ENCODE measurements around the gene EMX1. TPM values are rescaled to one million over a fixed set of nuclear protein-coding genes. Genes with fewer than 3 reads are reported as not detected.

The EMX1 gene
- total and polyA plus RNA-seq, 2 of the 13 experiments (the other 11 are each of a cell fraction or from before 2014, with no cell fraction given) = 0.62 to 4.9 TPM

DNA sequence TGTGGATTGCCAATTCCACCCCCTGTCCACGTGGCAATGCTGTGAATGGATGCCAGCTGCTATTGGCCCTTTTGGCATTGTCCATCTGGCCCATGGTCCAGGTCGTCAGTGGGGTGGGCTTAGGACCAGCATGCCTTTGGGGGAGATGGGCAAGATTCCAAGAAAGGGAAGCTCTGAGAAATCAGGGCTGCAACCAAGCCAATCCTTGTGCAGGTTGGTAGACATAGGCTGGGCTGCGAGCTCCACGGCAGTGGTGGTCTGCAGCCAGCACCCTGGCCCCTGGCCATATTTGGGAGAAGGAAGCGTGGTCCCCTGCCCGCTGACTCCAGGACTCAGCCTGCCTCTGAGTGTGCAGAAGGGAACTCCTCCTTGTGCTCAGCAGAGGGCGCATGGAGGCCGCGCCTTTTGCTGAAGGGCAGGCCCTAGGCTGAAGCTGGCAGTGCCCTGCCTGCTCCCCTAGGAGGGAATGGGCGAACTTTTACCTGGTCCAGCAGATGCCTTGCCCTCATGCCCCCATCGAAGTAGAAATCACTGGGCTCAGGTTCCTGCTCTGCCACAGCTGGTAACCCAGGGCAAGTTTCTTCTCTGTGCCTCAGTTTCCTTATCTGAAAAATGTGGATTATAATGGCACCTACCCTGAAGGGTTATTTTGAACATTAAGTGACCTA, 24.7 kb upstream of the EMX1 start (continued):
- TF ChIP-seq, protein P1, sequence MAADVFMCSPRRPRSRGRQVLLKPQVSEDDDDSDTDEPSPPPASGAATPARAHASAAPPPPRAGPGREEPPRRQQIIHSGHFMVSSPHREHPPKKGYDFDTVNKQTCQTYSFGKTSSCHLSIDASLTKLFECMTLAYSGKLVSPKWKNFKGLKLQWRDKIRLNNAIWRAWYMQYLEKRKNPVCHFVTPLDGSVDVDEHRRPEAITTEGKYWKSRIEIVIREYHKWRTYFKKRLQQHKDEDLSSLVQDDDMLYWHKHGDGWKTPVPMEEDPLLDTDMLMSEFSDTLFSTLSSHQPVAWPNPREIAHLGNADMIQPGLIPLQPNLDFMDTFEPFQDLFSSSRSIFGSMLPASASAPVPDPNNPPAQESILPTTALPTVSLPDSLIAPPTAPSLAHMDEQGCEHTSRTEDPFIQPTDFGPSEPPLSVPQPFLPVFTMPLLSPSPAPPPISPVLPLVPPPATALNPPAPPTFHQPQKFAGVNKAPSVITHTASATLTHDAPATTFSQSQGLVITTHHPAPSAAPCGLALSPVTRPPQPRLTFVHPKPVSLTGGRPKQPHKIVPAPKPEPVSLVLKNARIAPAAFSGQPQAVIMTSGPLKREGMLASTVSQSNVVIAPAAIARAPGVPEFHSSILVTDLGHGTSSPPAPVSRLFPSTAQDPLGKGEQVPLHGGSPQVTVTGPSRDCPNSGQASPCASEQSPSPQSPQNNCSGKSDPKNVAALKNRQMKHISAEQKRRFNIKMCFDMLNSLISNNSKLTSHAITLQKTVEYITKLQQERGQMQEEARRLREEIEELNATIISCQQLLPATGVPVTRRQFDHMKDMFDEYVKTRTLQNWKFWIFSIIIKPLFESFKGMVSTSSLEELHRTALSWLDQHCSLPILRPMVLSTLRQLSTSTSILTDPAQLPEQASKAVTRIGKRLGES (CRISPR knock-in tag; IDR thresholded peaks at IDR 0.05; ENCODE audit: borderline replicate concordance) = no peak
- TF ChIP-seq NR2F1 (CRISPR knock-in tag; IDR thresholded peaks at IDR 0.05) = no peak
- TF ChIP-seq CCDC6 (CRISPR knock-in tag; IDR thresholded peaks at IDR 0.05) = no peak
- TF ChIP-seq REL (CRISPR knock-in tag; conservative IDR thresholded peaks at IDR 0.05) = no peak
- TF ChIP-seq DPF2 (CRISPR knock-in tag; IDR thresholded peaks at IDR 0.05; ENCODE audit: borderline replicate concordance, low read depth) = no peak
- TF ChIP-seq, protein P2, sequence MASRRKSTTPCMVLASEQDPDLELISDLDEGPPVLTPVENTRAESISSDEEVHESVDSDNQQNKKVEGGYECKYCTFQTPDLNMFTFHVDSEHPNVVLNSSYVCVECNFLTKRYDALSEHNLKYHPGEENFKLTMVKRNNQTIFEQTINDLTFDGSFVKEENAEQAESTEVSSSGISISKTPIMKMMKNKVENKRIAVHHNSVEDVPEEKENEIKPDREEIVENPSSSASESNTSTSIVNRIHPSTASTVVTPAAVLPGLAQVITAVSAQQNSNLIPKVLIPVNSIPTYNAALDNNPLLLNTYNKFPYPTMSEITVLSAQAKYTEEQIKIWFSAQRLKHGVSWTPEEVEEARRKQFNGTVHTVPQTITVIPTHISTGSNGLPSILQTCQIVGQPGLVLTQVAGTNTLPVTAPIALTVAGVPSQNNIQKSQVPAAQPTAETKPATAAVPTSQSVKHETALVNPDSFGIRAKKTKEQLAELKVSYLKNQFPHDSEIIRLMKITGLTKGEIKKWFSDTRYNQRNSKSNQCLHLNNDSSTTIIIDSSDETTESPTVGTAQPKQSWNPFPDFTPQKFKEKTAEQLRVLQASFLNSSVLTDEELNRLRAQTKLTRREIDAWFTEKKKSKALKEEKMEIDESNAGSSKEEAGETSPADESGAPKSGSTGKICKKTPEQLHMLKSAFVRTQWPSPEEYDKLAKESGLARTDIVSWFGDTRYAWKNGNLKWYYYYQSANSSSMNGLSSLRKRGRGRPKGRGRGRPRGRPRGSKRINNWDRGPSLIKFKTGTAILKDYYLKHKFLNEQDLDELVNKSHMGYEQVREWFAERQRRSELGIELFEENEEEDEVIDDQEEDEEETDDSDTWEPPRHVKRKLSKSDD (CRISPR knock-in tag; IDR thresholded peaks at IDR 0.05; ENCODE audit: low read depth) = no peak; the same call in 1 of the 2 replicates
- TF ChIP-seq EZH2 (conservative IDR thresholded peaks at IDR 0.05; ENCODE audit: low read depth, low read length) = no peak
- TF ChIP-seq ZNF501 (CRISPR knock-in tag; IDR thresholded peaks at IDR 0.05) = no peak
- TF ChIP-seq ESRRA (CRISPR knock-in tag; IDR thresholded peaks at IDR 0.05; ENCODE audit: low read depth) = no peak
- TF ChIP-seq RARA (CRISPR knock-in tag; IDR thresholded peaks at IDR 0.05) = no peak
- no peak for TF ChIP-seq ZNF253 (CRISPR knock-in tag; IDR thresholded peaks at IDR 0.05; ENCODE audit: borderline replicate concordance)
- TF ChIP-seq FOXM1 (CRISPR knock-in tag; IDR thresholded peaks at IDR 0.05) = no peak
- TF ChIP-seq ZBTB7B (CRISPR knock-in tag; IDR thresholded peaks at IDR 0.05) = no peak
- TF ChIP-seq, protein P3, sequence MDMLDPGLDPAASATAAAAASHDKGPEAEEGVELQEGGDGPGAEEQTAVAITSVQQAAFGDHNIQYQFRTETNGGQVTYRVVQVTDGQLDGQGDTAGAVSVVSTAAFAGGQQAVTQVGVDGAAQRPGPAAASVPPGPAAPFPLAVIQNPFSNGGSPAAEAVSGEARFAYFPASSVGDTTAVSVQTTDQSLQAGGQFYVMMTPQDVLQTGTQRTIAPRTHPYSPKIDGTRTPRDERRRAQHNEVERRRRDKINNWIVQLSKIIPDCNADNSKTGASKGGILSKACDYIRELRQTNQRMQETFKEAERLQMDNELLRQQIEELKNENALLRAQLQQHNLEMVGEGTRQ (IDR thresholded peaks at IDR 0.05; ENCODE audit: low read depth, low read length) = no peak
- TF ChIP-seq, protein P3 (CRISPR knock-in tag; IDR thresholded peaks at IDR 0.05; ENCODE audit: borderline replicate concordance) = no peak
- TF ChIP-seq GABPB1 (CRISPR knock-in tag; IDR thresholded peaks at IDR 0.05) = peak; percentile 35; the same call in 1 of the 2 replicates
- no peak for TF ChIP-seq TCF7 (IDR thresholded peaks at IDR 0.05; ENCODE audit: low read depth)
- TF ChIP-seq CENPX (CRISPR knock-in tag; IDR thresholded peaks at IDR 0.05) = no peak
- TF ChIP-seq EEA1 (CRISPR knock-in tag; IDR thresholded peaks at IDR 0.05; ENCODE audit: borderline replicate concordance) = no peak
- TF ChIP-seq, protein P4, sequence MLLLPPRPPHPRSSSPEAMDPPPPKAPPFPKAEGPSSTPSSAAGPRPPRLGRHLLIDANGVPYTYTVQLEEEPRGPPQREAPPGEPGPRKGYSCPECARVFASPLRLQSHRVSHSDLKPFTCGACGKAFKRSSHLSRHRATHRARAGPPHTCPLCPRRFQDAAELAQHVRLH (CRISPR knock-in tag; IDR thresholded peaks at IDR 0.05; ENCODE audit: borderline replicate concordance, low read depth) = no peak

All from HepG2 (cell line).